HT1080 (cell line): ENCODE measurements around the gene TRIM65. TPM values are rescaled to one million over a fixed set of nuclear protein-coding genes. Genes with fewer than 3 reads are reported as not detected.
A peak's percentile ranks its signal among the peaks of the same experiment; 100 is the strongest.
"Not testable (repeated sequence)": the region's sequence is repeated elsewhere in the genome, so short reads cannot be mapped to it uniquely, and the experiment has no call there.

ENCODE experiments used
- DNase-seq: peaks from one replicate; pipeline ENCODE4 v3.0.0-alpha.2; 2015; ENCODE audit warnings: low read depth
- total RNA-seq: library from RNA; depleted of rRNA; stranded (reverse); fragments of >200 nt; shearing (Covaris generic); gene quantifications from 2 replicates; pipeline ENCODE4 v1.2.3, GENCODE V29; 2014

Gene TRIM65
- total RNA-seq, 1 experiment from 2014 or later, result 36.0 TPM

DNA sequence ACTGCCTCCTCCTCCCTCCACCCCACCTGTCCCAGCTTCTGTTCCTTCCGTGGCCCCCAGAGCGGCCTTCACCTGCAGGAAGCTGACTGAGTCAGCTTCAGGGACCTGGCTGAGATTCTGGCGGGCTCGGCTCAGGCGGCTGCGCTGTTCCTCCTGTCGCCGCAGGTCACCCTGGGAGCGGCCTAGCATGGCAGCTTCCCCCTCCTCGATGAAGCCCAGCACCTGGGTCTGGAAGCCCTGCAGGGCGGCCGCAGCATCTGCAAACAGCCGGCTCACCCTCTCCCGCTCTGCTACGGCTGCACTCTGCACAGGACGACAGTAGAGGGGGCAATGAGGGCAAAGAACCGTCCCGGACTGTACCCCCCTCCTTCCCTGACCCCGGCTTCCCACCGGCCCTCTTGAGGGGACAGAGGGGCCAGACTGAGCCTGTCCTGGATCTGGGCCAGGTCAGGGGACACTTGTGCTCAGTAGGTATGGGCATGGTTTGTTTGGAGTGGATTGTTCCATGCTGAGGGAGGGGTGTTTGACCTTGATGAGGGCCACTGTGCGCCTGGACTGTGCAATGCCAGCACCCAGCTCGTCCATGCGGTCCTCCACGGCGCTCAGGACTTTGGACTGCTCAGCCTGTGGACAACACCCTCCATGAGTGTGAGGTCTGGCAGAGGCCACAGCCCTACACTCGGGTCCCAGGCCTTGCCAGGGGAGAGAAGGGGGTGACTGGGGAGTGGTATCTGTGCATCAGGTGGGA is 20.4 kb downstream of the TRIM65 start:
- no peak for DNase-seq

DNA sequence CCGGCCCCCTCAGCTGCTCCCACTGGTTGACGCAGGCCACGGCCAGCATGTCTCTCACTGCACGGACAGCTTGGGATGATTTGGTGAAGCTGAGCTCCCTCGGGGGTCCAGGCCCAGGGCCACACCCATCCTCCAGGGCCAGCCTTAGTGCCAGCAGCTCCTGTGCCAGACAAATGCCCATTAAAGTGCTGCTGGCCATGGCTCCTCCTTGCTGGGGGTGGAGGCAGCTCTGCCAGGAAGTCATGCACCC is 20.9 kb downstream of the TRIM65 start:
- peak; percentile 52 for DNase-seq

DNA sequence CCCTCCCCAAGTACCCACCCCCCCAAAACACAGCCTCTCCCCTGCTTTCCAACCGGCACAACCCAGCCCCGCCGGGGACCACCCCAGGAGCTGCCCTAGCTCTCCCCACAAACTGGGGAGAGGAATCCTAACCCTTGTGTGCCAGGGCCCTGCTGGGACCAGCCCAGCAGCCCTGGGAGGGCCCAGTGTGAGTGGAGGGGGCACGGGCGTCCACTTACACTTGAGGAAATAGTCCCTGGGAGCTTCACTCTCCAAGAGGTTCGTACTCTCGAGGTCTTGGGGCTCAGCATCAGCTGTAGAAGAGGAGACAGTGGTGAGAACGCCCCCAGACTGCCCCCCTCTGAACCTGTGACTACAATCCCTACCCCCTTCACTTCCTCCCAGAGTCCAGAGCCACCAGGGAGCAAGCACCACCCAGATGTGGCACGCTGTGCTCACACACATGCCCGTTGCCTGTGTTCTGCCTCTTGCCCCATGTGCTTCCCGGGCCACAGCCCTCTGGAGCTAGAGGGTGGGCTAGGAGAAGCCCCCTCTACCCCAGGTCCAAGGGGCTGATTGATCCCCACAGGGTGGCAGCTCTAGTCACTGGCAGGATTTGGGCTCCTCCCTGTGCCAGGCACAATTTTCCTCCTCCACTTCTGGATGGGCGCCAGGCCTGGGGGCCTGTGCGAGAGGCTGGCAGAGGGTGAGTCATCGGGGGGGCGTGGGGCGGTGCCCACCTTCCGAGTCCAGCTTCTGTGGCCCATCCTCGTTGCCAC is 21.4 kb downstream of the TRIM65 start:
- no peak for DNase-seq

DNA sequence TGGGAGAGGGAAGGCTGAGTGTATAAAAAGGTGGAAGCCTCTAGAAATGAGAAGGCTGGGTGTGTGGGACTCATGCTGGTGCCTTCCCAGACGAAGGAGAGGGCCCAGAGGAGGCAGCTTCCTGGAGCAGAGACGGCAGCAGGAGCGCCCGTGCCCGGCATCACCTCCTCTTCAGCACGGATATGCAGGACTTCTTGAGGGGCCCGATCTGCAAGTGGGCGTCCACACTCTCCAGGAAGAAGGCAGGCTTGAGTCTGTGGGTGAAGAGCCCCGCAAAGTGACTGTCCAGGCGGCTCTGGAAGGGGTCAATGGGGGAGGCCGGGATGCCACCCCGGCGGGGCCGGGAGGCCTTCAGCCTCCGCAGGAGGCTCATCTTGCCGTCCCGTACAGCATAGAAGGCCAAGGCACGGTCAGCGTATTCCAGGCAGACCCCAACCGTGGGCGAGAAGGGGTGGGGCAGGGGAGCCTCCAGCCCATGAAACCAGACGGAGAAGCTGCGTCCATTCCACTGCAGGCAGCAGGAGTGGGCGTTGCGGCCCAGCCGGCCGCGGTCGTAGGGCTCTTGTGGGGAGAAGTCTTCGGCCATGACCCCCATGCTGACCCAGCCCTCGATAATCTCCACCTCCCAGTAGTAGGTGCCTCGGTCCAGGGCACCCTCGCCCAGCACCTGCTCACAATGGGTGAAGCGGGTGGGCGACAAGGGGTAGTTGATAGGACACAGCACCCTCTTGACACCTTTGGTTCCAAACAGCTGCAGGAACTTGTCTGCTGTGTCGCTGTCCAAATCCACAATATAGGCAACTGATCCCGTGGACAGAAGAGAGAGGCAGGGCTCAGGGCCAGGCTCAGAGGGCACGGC is 22.2 kb downstream of the TRIM65 start:
- no peak for DNase-seq

DNA sequence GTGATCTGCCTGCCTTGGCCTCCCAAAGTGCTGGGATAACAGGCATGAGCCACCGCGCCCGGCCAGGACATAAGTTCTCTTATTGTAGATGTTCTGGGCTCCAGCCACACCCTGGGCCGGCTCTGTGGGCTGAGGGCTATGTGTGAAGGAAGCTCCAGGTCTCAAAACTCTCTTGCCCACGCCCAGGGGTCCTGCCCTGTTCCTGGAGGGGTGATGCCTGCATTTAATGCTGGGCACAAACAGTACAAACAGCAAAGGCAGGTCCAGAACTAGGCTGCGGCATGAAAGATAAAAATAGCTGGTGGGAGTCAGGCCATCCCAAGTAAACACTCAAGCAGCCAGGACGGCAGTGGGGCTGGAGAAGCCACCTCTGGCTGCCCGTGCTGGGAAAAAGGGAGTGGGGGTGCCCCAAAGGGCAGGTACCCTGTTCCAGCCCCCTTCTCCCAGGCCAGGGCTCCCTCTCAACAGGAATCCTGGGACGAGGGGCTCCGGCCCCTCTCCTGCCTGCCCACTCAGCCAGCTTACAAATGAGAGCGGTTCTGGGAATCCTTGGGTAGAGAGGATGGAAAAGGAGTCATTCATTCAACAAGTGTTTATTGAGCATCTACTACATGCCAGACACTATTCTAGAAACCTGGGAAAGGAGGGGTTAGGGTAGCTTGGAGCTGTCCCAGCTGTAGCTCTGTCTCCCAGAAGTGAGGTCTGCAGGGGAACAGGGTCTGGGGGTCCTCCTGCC is 23.0 kb downstream of the TRIM65 start:
- DNase-seq, result no peak

DNA sequence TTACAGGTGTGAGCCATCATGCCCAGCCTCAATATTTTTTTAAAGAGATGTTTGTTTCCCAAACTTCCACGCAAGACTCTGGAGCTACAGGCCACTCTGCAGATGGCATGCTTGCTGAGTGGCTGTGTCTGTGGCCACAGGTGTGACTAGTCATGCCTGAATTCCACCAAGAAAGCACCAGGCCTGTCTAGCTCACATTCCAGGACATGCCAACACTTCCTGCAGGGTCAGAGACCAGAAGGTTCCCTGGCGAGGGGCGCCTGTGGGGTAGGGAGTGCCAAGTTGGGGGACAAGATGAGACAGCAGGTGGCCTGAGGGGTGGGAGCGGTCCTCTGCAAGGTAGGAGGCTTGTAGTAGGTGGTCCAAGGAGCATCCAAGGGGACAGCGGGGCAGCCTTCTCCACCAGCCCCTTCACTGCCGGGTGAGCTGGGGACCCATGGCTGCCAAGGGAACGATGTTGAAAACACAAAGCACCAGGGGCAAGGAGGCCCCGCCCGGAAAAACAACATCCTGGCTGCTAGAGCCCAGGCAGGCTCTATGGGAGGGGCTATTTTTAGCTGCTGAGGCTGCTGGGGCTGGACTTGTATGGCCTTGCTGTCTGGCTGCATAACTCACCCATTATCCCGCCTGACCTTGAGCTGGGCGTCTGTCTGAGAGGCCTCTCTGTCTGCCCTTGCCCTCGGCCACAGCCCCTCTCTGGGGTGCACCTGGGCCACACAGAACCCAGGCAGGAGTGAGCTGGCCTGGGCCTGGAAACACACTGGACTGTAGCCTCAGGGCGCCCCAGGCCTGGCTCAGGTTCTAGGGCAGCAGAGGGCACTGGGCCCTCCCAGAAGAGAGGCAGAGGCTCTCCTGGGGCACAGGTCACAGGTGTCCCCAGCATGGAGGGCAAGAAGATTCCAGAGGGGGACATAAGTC is 24.1 kb downstream of the TRIM65 start:
- peak; percentile 88 for DNase-seq

DNA sequence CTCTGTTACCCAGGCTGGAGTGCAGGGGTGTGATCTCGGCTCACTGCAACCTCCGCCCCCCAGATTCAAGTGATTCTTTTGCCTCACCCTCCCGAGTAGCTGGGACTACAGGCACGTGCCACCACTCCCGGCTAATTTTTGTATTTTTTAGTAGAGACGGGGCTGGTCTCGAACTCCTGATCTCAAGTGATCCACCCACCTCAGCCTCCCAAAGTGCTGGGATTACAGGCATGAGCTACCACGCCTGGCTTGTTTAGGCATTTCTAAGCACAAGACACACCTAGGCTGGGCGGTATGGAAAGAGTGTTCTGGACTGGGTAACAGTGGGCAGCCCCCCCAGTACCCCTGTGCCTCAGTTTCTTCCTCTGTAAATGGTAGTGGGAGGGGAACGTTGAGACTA is 26.5 kb downstream of the TRIM65 start:
- not testable (repeated sequence) for DNase-seq

DNA sequence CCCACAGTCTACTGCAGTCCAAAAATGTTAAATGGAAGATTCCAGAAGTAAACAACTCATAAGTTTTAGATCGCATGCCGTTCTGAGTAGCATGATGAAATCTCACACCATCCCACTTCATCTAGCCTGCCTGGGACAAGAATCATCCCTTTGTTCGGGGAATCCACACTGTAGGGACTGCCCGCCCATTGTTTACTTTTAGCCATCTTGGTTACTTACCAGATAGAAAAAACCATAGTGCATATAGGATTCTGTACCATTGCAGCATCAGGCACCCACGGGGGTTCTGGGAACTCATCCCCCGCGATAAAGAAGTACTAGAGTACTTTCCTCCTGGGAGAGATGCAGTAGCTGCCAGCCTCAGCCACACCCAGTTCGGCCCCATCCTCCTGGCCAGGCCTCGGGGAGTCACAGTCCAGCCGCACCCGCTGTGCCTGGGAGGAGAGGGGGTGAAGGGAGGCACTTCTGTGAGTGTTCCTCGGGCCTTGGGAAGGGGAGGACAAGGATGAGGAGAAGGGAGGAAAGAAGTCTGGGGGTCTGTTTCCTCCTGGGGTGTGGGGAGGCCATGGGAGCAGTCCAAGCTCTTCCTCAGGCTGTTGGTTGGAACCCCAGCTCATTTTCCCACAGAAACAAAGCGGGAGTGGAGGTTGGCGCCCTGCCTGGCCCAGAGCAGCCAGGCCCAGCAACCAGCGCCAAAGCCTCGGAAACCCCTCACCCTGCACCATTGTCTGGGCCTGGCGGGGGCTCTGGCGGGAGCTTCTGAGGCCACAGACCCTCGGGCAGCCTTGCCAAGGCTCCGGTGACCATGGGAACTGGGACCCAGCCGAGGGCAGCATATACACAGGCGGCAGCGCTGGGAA is 27.2 kb downstream of the TRIM65 start:
- no peak for DNase-seq

DNA sequence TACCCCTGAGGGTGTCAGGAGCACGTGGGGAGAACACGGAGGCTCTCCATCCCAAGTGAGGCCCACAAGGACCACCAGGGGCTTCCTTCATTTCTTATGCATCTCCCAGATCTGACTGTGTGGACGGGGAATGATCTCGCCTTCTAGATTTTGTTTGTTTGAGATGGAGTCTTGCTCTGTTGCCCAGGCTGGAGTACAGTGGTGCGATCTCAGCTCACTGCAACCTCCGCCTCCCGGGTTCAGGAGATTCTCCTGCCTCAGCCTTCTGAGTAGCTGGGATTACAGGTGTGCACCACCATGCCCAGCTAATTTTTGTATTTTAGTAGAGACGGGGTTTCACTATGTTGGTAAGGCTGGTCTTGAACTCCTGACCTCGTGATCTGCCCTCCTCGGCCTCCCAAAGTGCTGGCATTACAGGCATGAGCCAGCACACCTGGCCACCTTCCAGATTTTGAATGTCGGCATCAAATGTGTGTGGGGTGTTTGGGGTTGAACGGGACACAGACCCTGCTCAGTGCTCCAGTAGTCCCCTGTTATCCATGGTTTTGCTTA is 27.9 kb downstream of the TRIM65 start:
- DNase-seq, result not testable (repeated sequence)

DNA sequence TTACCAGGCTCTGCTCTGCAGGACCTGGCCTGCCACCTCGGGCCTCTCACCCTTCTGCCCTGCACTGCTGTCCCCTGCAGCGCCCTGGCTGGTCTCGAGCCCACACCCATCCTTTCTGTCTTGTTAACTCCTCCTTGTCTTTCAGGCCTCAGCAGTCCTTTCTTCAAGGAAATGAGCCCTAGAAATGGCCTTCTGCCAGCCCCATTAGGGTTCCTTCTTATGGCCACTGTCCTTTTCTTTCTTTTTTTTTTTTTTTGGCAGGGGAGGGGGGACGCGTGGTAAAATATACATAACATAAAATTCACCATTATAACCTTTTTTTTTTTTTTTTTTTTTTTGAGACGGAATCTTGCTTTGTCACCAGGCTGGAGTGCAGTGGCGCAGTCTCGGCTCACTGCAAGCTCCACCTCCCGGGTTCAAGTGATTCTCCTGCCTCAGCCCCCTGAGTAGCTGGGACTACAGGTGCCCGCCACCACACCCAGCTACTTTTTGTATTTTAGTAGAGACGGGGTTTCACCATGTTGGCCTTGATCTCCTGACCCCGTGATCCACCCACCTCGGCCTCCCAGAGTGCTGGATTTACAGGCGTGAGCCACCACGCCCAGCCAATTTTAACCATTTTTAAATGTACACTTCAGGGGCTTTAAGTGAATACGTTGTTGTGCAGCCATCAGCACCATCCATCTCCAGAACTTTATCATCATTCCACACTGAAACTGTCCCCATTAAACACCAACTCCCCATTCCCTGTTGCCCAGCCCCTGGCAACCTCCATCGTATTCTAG is 31.2 kb downstream of the TRIM65 start:
- not testable (repeated sequence) for DNase-seq

DNA sequence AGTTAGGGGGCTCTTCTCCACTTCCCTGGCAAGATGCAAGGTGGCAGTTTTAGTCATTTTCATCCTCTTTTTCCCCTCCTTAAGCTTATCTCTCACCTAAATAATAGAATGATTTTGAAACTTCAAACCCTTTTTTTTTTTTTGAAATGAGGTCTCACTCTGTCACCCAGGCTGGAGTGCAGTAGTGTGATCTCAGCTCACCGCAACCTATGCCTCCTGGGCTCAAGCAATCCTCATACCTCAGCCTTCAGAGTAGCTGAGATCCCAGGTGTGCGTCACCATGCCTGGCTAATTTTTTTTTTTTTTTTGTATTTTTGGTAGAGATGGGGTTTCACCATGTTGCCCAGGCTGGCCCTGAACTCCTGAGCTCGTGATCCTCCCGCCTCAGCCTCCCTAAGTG is 31.9 kb downstream of the TRIM65 start:
- DNase-seq, result not testable (repeated sequence)

DNA sequence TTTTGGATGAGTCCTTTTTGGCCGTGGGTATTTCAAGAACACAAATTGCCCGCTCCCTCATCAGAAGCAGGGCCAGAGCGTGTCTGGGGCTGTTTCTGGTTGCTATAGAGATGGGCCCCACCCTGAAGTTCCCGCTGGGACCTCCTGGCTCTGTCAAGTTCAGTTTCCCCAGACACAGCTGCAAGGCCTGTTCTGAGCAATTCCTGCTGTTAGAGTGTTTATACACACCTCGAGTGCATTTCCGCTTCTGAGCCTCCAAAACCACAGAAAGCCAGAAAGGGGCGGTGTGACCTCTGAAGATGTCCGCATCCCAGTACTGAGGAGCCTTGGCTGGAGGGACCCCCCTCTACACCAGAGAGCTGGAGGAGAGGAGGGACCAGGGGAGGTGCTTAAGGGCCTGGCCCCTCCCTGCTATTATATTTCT is 32.3 kb downstream of the TRIM65 start:
- peak; percentile 52 for DNase-seq

DNA sequence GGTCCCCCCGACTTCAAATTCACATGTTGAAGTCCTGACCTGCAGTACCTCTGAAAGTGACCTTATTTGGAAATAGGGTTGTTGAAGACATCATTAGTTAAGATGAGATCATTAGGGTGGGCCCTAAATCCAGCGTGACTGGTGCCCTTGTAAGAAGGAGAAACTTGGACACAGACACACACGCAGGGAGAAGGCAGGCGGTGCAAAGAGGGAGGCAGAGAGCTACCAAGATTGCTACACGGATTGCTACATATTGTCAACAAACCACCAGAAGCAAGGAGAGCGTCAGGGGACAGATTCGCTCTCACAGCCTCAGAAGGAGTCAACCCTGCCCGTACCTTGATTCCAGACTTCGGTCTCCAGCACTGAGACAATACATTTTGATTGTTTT is 34.8 kb downstream of the TRIM65 start:
- no peak for DNase-seq

DNA sequence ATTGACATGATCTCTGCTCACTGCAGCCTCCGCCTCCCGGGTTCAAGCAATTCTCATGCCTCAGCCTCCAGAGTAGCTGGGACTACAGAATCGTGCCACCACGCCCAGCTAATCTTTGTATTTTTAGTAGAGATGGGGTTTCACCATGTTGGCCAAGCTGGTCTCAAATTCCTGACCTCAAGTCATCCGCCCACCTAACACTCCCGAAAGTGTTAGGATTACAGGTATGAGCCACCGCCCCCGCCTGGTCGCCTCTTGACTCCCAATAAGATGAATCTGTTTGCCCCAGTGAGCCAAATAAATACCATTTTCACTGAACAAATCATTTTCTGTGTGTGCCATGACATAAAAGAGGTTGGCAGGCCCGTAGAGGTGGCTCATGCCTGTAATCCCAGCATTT is 37.4 kb downstream of the TRIM65 start:
- DNase-seq, result not testable (repeated sequence)

DNA sequence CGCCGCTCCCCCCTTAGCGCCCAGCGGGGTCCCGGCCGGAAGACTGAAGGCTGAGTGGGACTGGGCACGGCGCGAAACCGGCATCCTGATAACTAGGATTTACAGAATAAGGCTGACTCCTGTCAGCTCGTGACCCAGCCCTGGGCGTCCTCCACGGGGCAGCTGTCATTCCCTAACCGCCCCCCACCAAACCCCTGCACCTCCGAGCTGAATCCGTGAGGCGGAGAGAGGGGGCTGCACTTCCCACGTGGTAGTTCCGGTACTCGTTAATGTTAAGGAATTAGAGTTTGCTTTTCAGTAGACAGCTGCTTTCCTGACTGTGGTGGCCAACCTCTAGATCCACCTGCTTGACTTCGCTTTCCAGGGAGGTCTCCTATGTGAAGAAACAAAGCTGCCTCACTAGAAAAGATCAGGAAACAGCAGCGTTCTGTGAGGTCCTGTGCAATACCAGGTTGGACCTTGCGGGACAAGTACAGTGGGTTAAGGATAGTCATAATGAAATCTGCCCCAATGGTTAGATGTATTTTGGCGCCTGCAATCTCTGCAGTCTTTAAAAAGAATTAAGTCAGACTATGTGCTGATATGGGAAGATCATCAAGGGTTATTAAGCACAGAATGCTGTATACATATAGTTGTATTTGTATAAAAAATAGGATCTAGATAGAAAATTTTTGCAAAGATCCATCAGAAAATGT is 40.5 kb downstream of the TRIM65 start:
- DNase-seq, result peak; percentile 36

DNA sequence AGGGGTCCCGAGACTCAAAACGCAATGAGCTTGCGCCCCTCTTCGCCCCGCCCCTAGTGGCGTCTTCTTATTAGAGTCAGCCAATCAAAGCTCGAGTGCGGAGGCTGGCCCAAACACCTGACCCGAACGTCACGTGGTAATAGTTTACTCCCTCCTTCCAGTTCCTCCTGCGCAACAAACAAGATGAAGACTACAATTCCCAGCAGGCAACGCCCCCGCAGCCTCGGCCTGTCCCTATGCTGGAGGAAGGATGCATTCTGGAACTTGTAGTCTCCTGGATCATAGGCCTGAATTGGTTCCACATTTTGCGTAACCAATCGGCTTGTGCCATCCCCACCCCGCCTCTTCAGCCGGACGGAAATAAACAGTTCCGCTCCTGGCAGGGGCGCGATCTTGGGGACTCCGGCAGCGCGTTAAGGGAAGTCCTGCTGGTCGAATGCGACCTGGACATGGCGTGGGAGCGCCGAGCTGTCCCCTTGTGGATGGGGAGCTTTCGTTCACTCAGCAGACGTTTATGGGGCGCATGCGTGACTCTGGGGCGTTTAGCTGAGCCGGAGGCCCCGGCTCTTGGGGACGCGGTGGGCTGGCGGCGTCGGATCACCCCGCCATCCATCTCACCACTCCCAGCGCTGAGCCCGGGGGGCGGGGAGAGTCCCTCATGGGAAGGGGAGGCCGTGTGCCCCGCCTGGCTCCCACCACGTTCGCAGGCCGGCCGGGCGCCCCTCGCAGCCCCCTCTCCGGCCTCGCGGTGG is 41.3 kb downstream of the TRIM65 start, which contains the start of gene WBP2:
Gene WBP2, minus strand, starts transcription at position 26 of the 752 bp plus-strand sequence. CDS start 38 bp downstream, outside the sequence.
- peak; percentile 100 for DNase-seq

DNA sequence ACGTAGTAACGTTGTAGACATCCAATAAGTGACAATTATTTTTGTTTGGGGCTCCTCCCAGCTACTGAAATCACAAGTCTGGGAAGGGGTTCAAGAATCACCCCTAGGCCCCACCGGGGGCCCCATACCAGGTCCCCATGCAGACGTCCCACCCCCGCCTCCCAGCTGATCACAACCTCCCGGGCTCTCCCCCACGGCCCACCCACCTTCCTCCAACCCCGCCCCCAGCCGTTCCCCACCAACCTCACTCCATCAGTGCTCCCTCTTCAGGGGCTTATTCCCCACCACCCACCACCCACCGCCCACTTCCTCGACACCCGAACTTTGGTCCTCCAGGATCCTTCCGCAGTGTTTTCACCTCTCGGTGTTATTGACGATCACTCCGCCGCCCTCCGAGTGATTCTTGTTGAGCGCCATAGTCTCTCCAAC is 41.9 kb downstream of the TRIM65 start:
- no peak for DNase-seq
